Stimulated activated CD4-positive, alpha-beta T cell treated with anti-CD3 and anti-CD28 coated beads, Interleukin-2, amount 100 ng/mL, for 4 hours (primary cell): ENCODE results near the gene GTF2A1.
"Not testable (repeated sequence)": the region's sequence is repeated elsewhere in the genome, so short reads cannot be mapped to it uniquely, and the experiment has no call there.

Experiments used
- DNase-seq: peaks from one replicate; pipeline ENCODE4 v3.0.0-alpha.2; 2020; ENCODE audit warnings: low read depth

GTF2A1 gene

GRCh38 chr14:81231540-81231939 lies 10.8 kb upstream of the GTF2A1 start:
- DNase-seq: no peak

GRCh38 chr14:81224222-81224621 lies 3.5 kb upstream of the GTF2A1 start:
- DNase-seq: no peak

GRCh38 chr14:81223788-81224187 lies 3.0 kb upstream of the GTF2A1 start:
- DNase-seq: not testable (repeated sequence)

GRCh38 chr14:81222691-81223090 lies 1.9 kb upstream of the GTF2A1 start:
- no peak for DNase-seq

GRCh38 chr14:81222126-81222525 lies 1.4 kb upstream of the GTF2A1 start:
- no peak for DNase-seq

GRCh38 chr14:81221579-81222102 lies 882 bp upstream of the GTF2A1 start:
- DNase-seq: no peak

- no peak for DNase-seq
Measured at GRCh38 chr14:81220580-81220829, 254 bp downstream of the GTF2A1 start.

- peak; percentile 3 for DNase-seq
Measured at GRCh38 chr14:81219759-81220579, 790 bp downstream of the GTF2A1 start.

GRCh38 chr14:81219210-81219758 lies 1.5 kb downstream of the GTF2A1 start:
- DNase-seq: peak; percentile 72

GRCh38 chr14:81211844-81212243 lies 8.9 kb downstream of the GTF2A1 start:
- peak; percentile 10 for DNase-seq

GRCh38 chr14:81209167-81209836 lies 11.5 kb downstream of the GTF2A1 start:
- DNase-seq: no peak

- DNase-seq: no peak
Measured at GRCh38 chr14:81208489-81208888, 12.3 kb downstream of the GTF2A1 start.

- DNase-seq: no peak
Measured at GRCh38 chr14:81206115-81206514, 14.6 kb downstream of the GTF2A1 start.

GRCh38 chr14:81205639-81206038 lies 15.1 kb downstream of the GTF2A1 start:
- DNase-seq: no peak

- DNase-seq: no peak
Measured at GRCh38 chr14:81200054-81200453, 20.7 kb downstream of the GTF2A1 start.

- no peak for DNase-seq
Measured at GRCh38 chr14:81199084-81199483, 21.7 kb downstream of the GTF2A1 start.

GRCh38 chr14:81198651-81199050 lies 22.1 kb downstream of the GTF2A1 start:
- no peak for DNase-seq

GRCh38 chr14:81193924-81194633 lies 26.7 kb downstream of the GTF2A1 start:
- DNase-seq: no peak

- DNase-seq: no peak
Measured at GRCh38 chr14:81192594-81192993, 28.2 kb downstream of the GTF2A1 start.

GRCh38 chr14:81187832-81188522 lies 32.8 kb downstream of the GTF2A1 start:
- no peak for DNase-seq

GRCh38 chr14:81179631-81180030 lies 41.1 kb downstream of the GTF2A1 start:
- DNase-seq: no peak

- DNase-seq: no peak
Measured at GRCh38 chr14:81178063-81178462, 42.7 kb downstream of the GTF2A1 start.
